ENCODE data around the gene SOCS7.

The SOCS7 gene

DNA sequence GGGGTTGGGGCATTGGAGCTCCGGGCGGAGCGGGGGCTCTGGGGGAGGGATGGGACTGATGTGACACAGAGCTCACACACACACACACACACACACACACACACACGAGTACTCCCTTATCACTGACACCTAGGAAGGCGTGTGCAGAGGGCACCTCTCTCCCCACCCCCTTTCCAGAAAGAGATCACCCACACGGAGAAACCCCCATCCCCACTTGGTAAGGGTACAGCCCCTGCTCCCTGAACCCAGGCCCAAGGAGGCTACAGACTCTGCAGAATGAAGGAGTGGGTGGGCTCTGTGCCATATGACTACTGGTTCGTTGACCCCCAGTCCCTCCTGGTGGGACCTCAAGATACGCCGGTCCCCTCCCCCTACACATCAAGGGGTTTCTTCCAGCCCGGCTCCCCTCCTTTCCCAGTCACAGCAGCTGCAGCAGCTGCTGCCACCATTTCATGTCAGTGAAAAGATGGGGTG, 67.9 kb downstream of the SOCS7 start:
- no peak for DNase-seq (ENCODE audit: low read depth)
- TF ChIP-seq, protein P1, sequence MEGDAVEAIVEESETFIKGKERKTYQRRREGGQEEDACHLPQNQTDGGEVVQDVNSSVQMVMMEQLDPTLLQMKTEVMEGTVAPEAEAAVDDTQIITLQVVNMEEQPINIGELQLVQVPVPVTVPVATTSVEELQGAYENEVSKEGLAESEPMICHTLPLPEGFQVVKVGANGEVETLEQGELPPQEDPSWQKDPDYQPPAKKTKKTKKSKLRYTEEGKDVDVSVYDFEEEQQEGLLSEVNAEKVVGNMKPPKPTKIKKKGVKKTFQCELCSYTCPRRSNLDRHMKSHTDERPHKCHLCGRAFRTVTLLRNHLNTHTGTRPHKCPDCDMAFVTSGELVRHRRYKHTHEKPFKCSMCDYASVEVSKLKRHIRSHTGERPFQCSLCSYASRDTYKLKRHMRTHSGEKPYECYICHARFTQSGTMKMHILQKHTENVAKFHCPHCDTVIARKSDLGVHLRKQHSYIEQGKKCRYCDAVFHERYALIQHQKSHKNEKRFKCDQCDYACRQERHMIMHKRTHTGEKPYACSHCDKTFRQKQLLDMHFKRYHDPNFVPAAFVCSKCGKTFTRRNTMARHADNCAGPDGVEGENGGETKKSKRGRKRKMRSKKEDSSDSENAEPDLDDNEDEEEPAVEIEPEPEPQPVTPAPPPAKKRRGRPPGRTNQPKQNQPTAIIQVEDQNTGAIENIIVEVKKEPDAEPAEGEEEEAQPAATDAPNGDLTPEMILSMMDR (IDR thresholded peaks at IDR 0.05; ENCODE audit: low read depth, low read length, missing control alignments), result no peak
- H3K4me3 ChIP-seq (ENCODE audit: low read depth, low read length), result no peak overlapping the region

DNA sequence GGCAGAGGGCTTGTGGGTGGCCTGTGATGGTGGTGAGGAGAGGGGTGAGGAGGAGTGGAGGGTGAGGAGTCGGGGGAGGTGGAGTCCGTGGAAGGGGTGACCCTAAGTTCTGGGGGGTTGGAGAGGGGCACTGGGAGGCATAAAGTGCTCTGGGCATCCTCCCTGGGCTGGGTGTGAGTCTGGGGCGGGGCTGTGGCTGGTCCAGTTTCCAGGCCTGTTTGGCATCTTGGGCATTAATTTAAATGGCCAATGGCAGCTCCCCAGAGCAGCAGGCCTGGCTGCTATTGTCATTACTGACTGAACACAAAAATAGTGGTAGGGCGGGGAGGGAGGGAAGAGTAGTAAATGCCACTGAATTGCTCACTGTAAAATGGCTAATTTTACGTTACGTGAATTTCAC, 68.9 kb downstream of the SOCS7 start:
- TF ChIP-seq, protein P1 (IDR thresholded peaks at IDR 0.05; ENCODE audit: low read depth, low read length, missing control alignments), result no peak
- no peak overlapping the region for H3K4me3 ChIP-seq (ENCODE audit: low read depth, low read length)

DNA sequence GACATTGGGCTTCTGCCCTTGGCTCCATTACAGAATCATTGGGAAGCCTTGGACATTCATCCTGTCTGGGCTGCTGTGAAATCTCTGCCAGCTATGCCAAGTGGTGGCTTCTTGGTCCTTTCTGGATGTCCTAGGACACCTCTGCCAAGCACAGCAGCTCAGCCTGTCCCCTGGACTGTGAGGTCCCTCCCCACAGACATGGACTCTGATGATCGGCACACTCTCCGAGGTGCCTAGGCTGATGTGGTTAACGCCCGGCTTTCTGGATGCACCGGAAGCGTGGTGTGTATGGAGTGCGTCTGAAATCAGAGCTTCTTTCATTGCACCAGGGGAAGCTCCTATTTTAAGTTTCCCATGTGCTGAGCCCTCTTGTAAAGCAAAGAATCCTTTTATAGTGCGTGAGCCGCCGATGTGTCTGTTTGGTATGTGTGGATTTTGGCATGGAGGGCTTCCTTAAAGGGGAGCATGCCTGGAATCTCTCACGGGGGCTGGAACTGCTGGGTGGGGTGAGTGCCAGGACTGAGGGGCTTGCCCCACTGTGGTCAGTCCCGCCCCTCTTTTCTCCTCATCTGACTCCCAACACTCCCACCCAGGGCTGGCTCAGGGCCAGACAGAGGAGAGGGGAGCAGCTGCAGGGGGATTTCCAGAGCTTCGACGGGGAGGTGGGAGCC, 69.7 kb downstream of the SOCS7 start:
- no peak for DNase-seq (ENCODE audit: low read depth)
- H3K4me3 ChIP-seq (ENCODE audit: low read depth, low read length), result no peak overlapping the region
- TF ChIP-seq, protein P1 (IDR thresholded peaks at IDR 0.05; ENCODE audit: low read depth, low read length, missing control alignments), result no peak

More for the DNA sequence above, 68.9 kb downstream of the SOCS7 start:
- DNase-seq (ENCODE audit: low read depth), result no peak

DNA sequence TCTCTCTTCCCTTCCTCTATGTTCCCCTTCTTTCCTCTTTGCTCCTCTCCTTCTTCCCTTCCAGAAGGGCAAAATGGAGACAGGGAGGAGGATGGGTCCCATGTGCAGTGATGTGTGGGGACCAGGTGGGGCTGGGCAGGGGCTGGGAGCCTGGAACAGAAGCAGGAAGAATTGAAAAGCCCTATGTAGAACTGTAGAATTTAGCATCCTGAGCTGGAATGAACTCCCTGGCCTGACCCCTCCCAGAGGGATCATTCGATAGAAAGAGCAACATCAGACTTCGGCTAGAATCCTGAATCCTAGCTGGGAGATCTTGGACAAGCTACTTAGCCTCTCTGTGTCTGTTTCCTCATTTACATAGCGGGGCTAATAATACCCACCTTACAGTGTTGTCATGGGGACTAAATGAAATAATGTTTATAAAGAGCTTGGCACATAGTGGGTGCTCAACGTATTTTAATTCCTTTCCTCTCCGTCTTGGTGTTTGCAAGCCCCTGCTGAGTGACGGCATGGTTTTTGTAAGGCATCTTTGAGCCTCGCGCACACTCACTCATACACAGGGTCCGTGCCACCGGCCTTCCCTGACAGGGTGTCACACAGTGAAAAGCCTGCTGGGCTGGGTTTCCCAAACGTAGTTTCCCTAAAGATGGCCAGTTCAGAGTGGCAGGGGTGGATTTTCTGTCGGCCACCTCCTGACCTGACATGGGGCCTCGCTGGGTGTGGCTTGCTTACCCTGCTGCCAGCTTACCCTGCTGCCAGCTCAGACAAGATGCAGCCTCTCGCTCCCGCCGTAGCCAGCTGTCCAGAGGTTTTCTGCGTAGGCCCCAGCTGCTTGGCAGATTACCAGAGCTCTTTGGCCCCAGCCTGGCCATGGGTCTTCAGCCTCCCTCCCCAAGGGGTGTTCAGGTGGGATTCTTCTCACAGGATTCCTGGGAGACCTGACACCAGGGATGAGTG, 70.5 kb downstream of the SOCS7 start:
- TF ChIP-seq, protein P1 (IDR thresholded peaks at IDR 0.05; ENCODE audit: low read depth, low read length, missing control alignments), result no peak
- no peak overlapping the region for H3K4me3 ChIP-seq (ENCODE audit: low read depth, low read length)
- DNase-seq (ENCODE audit: low read depth), result no peak

DNA sequence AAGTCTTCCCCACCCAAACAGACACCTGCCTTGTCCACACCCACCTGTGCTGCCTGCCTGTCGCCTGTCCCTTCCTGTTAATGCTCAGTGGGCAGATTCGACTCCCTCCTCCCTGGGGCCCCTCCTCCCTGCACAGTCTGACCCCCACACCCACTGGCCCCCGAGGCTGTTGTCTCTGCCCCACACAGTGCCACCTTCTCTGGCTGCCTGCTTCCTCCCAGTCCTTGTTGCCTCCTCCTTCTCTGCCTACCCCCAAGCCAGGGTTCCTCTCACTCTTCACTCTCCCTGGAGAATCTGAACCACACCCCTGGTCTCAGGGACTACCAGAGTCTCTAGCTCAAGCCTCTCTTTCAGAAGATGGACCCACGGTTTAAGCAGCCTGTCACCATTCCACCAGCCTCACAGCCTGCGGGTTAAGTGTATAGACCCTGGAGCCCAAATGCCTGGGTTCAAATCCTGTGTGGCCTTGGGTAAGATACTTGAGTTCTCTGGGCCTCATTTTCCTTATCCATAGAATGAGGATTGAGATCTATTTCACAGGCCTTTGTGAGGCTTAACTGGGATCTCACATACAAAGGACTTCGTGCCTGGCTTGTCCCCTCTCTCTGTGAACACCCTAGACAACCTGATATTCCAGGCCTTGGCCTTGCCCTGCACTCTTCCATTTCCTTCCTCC, 72.8 kb downstream of the SOCS7 start:
- no peak overlapping the region for H3K4me3 ChIP-seq (ENCODE audit: low read depth, low read length)
- TF ChIP-seq, protein P1 (IDR thresholded peaks at IDR 0.05; ENCODE audit: low read depth, low read length, missing control alignments), result no peak
- DNase-seq (ENCODE audit: low read depth), result no peak

DNA sequence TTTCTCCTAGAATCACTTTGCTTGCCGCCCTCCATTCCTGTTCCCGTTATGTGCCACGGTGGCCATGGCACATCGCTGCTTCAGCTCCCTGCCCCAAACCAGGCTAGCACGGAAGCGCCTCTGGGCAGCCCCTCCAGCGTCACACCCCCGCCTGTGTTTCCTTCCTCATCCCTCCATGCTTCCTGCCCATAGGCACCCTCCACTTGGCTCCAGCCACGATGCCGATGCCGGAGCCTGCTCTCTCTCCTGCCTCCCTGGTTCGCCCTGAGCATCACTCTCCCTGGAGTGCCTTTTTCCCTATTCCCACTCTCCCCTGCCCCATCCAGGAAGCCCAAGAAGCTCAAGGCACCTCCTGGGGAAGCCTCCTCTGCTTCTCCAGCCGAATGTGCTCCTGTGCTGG, 73.4 kb downstream of the SOCS7 start:
- TF ChIP-seq, protein P1 (IDR thresholded peaks at IDR 0.05; ENCODE audit: low read depth, low read length, missing control alignments), result no peak
- no peak overlapping the region for H3K4me3 ChIP-seq (ENCODE audit: low read depth, low read length)
- no peak for DNase-seq (ENCODE audit: low read depth)
